Stimulated activated CD4-positive, alpha-beta T cell treated with anti-CD3 and anti-CD28 coated beads, Interleukin-12 subunit alpha, Interleukin-12 subunit beta, amount 100 ng/mL, for 48 hours (primary cell): ENCODE results near the gene OGFR.

ENCODE experiments used
- DNase-seq, 3 donors: peaks; one replicate each; pipeline ENCODE4 v3.0.0-alpha.2; 2020; ENCODE audit warnings: low read depth in 2 of 3, low spot score in 1 of 3

OGFR gene

DNA sequence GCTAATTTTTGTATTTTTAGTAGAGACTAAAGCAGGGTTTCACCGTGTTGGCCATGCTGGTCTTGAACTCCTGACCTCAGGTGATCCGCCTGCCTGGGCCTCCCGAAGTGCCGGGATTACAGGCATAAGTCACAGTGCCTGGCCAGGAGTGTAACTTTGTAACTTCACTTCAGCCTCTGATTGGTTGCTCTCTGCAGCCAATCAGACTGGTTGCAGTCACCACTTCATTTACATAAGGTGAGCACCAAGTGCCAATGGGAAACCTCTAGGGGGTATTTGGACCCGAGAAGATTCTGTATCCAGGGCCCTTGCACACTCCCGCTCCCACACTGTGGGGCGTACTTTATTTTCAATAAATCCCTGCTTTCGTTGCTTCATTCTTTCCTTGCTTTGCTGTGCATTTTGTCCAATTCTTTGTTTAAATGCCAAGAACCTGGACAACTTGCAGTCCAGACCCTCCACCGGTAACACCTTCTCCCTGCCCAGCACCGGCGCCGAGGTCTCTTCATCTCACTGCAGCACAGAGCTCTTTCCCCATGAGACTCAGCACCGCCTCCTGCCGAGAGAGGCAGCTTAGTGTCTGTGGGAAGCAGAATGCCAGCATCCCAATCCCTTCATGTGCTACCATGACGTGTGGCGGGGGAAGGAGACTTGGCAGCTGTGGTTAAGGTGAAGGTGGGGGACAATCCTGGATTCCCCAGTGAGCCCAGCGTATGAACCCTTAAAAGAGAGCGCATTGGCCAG lies 22.3 kb upstream of the OGFR start:
- DNase-seq: no peak

DNA sequence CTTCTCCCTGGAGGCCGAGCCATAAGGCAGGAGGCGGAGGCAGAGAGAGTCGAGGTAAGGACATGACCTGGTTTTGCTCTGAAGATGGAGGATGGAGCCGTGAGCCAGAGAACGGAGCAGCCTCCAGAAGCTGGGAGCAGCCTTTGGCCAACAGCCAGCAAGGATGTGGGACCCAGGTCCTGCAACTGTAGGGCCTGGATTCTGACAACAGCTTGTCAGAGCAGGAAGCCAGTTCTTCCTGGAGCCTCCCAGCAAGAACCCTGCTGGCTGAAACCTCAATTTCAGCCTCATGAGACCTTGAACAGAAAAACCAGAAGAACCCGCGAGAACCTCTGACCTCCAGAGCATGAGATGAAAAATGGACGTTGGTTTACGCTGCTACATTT lies 21.7 kb upstream of the OGFR start:
- DNase-seq: no peak

DNA sequence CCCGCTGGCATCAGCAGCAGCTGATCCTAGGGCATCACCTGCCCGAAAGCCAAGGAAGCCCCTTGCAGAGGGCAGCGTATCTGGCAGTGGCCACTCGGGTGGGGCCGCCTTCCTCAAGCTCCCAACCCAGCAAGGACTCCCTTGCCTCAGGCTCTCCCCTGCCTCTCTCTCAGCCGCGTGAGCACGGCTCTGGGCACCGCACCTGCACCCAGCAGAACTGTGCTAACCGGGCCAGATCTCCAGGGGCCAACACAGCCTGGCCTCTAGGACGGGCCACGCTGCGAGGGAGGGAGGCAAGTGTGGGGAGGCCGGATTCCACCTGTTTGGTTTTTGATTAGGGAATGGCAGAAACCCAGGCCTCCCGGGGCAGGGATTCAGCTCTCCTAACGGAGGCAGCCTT lies 20.1 kb upstream of the OGFR start:
- no peak for DNase-seq

DNA sequence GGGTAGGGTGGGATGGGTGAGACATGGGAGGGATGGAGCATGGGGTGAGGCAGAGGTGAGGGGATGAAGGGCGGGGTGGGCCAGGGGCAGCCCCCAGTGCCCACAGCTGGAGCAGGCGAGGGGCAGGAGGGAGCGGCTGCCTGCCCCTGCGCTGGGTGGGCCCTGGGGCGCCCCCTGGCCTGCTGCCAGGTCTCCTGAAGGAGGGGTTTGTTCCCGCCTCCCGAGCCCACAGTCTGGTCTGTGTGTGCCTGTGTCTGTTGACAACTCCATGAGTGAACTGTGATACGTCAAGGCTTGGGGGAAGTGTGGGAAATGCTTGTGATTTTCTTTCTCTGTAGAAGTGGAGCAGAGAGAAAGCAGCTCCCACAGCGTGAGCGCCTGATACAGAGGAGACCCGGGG lies 19.2 kb upstream of the OGFR start:
- no peak for DNase-seq

DNA sequence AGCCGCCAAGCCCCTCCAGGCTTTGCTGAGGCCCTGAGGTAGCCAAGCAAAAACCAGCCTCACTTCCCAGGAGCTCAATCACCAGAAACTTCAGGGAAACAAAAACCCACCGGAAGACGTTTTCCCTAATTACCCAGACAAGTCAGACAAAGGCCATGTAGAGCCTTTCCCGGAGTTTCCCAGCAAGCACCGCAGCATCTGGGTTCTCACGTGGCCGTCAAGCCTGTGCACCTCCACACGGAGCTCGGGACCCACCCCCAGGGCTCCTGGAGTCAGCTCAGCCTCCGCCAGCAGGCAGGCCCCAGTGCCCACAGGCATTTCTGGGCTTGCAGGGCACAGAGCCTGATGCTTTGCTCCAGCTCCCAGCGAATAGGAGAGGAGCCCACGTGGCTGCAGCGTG lies 18.5 kb upstream of the OGFR start:
- no peak for DNase-seq

DNA sequence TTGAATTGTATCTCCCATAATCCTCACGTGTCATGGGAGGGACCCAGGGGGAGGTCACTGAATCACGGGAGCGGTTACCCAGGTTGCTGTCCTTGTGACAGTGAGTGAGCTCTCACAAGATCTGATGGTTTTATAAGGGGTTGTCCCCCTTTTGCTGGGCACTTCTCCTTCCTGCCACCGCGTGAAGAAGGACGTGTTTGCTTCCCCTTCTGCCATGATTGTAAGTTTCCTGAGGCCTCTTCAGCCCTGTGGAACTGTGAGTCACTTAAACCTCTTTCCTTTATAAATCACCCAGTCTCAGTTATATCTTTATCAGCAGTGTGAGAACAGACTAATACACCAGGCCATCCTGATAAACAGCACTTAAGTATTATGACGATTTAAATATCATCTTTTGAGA lies 17.3 kb upstream of the OGFR start:
- DNase-seq: no peak

DNA sequence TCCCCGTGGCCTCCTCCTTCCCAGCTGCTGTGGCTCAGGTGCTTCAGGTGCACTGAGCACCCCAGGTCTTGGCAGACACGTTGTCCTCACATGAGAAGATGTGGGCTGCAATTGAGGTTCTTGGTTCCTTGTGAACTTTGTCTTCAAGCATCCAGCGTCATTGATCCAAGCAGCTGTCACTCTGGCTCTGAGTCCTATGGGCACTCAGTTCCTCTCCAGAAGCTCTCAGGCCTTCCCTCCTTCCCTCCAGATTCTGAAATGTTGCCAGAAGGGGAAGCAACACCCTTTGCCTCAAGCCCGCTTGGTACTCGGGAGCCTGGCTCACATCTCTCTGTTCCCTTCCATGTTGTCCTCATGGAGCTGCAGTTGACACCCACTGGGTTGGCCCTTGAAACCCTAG lies 16.8 kb upstream of the OGFR start:
- no peak for DNase-seq

DNA sequence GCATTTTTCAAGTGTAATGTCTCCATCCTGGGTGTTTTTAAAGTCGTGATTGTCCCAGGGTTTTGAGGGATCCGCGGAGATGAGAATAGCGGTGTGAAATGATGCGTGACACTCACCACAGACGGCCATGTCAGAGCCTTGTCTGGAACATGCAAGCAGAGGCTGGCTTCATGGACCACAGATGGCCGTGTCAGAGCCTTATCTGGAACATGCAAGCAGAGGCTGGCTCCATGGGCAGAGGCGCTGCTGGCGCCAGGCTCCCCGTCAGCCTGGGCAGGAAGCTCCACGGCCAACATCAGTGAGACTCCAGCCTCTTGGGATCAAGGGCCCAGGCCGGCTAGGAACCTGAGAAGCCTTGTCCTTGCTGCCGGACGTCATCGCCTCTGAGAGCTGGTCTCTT lies 16.0 kb upstream of the OGFR start:
- DNase-seq: no peak

DNA sequence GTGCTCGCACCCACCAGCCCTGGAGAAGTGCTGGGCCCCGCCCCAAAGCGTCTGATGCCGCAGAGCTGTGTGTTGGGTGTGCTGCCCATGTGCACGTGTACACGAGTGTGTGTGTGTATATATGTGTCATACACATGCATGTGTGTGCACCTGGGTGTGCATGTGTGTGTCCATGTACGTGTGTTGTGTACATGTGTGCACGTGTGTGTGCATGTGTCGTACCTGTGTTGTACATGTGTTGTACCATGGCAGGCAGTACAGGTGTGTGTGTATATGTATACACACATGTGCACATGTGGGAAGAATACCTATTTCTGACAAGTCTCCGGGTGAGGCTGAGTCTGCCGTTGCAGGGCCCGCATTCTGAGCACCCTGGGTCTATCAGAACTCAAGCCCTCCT lies 14.6 kb upstream of the OGFR start:
- DNase-seq: no peak

DNA sequence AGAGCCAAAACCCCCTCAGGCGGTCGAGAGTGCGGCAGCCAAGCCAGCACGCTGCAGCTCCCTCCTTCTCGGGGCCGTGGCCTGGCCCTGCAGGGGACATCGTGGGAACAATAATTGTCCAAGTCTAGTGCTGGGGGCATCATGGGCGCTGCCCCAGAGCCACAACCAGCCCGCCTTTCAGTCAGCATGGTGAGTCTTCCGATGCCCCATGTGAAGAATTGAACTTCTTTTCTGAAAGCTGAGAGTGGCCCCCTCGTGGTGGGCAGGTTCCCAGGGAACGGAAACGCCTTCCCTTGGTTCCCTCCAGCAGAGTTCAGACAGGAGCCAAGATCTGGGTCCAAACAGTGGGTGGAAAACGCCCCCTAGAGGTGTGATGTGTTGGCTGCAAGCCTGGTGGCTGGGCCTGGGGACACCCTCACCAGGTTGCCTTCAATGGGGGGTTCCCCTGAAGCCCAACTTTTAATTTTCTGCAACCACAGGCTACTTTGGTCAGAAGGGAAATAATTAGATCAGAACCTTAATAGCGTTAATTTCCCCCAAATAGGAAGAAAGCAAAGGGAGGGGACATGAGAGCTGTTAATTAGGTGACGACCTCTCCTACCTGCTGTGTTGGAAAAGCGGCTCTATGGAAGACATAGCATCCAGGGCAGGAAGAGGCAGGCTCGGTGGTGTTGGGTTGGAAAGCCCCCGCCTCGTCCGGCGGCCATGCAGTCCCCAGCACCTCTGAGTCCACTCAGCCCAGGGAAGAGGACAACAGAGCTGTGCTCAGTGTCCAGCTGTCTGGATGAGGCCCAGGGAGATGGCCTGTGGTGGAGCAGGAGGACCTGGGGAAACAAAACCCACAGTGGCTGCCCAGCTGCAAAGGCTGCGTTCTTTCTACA lies 13.1 kb upstream of the OGFR start:
- peak; percentile 61 to 82 (median 68) for DNase-seq

DNA sequence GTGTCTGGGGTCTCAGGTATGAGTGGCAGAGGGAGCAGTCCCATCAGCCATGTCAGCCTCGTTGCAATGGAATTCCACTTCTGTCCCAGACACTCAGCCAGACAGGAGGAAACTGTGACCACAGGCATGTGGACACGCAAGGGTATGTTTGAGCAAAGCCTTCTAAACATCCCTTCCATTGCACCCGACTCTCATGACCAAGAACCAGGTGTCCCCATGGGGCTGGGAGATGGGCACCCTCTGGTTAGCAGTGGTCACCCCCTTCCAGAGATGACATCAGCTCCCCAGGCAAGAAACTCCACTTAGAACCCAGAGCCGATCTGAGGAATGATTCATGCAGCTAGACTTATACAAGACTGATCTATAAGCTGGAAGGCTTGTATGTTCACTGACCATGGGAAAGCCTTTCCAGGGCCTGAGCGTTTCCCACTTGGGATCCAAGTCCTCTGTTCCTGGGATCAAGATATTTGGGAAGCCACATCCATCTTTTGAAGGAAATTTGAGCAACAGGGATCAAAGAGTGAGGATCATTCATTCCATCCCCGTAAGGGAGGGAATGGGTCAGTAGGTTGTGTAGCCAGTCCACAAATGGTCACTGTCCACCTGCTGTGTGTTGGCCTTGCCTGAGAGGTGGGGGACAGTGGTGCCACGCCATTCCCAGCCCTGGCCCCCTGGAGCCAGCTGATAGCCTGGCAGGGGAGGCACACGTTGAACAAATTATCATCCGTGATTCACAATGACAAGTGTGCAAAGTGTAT lies 12.3 kb upstream of the OGFR start:
- no peak for DNase-seq

DNA sequence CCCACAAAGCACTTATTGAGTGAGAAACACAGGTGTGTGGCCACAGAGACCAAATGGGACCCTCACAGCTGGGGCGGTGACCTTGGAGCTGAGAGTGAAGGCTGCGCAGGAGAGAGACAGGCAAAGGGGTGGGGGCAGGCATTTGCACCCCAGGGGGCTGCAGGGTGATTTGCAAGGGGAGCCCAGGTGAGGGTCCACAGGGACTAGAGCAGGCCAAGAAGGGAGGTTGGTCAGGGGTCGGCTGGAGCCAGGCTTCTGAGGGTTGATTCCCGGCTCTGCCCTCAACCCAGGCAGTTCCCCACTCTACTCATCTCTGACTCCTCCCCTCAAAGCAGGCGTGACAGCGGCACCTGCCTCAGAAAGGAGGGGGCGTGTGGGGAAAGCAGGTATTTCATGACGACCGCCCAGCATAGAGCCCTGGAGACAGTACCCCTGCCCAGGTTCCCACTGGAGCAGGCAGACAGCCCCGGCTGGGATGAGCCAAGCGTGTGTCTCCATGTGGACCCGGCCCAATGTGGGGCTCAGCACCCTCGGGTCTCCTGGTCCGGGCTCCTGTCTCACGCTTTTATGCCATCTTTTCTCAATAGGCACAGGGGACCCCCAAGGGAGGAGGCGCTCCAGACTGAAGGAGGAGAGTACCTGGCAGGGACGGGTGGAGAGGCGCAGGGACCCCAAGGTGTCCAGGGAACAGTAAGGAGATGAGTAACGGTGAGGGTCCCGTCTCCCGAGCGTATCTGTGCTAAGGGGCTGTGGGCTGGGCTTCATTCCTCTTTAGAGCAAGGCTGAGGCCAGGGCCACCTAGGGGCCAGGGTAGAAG lies 11.5 kb upstream of the OGFR start:
- no peak for DNase-seq

DNA sequence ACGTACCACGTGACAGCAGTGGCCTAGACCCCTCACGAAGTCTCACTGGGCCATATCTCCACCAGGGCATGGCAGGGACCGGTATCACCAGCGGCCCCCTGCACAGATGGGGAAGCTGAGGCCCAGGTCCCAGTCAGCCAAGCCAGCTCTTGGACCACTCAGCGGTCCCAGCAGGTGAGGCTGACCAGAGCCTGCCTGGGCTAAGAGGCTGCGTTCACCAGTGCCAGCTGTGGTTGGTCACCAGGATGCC lies 11.0 kb upstream of the OGFR start:
- DNase-seq: no peak

DNA sequence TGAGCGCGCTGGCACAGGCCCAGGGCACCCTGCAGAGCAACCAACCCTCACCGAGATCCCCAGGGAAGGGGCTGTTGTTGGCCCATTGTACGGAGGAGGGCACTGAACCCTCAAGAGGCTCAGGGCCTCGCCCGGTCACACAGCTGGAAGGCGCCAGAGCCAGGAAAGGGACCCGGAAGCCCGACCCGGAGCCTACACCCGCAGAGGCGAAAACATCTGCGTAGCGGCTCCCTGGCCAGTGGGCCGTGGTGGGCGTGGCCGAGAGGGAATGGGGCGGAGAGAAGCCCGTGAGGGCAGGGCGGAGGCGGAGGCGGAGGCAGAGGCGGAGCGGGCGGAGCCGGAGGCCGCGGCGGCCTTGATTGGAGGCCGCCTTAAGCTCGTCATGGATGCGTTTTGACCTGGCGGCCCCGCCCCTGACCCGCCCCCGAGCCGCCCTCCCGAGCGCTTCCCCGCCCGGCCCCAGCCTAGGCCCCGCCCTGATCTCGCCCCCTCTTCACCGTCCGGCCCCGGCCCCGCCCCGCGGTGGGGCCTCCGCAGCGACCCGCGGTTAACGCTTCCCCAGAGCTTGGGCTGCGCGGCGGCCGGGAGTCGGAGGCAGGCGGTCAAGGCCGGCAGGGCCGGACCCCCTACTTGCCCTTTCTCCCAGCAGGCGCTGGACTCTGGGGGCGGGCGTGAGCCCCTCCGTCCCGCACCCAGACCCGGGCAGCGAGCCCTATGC lies 10.5 kb upstream of the OGFR start:
- DNase-seq: peak; percentile 89 to 96 (median 95)

DNA sequence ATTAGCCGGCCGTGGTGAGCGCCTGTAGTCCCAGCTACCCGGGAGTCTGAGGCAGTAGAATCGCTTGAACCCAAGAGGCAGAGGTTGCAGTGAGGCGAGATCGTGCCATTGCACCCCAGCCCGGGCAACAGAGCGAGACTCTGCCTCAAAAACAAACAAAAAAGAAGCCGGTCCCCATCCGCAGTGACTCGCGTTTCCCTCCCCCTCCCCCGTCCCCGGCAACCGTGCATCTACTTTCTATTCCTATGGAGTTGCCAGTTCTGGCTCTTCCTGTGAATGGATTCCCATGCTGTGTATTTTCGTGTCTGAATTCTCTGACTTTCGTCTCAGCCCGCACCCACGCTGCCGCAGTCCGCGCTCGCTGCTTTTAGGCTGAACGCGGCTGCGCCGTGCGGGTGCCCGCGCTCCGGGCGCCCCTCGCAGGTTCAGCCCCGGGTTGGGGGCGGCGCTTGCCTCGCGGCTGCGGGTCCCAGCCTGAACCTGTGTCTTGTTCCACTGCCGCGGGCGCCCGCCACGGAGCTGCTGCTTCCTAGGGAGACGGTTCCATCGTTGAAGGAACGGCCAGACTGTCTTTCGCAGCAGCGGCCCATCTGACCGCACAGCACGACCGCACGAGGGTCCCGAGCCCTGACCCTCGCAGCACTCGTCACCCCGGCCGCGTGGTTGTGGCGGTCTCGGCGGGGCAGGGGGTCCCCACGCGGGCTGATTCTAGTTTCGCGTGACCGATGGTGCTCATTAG lies 9.4 kb upstream of the OGFR start:
- peak; percentile 40 to 63 (median 45) for DNase-seq

DNA sequence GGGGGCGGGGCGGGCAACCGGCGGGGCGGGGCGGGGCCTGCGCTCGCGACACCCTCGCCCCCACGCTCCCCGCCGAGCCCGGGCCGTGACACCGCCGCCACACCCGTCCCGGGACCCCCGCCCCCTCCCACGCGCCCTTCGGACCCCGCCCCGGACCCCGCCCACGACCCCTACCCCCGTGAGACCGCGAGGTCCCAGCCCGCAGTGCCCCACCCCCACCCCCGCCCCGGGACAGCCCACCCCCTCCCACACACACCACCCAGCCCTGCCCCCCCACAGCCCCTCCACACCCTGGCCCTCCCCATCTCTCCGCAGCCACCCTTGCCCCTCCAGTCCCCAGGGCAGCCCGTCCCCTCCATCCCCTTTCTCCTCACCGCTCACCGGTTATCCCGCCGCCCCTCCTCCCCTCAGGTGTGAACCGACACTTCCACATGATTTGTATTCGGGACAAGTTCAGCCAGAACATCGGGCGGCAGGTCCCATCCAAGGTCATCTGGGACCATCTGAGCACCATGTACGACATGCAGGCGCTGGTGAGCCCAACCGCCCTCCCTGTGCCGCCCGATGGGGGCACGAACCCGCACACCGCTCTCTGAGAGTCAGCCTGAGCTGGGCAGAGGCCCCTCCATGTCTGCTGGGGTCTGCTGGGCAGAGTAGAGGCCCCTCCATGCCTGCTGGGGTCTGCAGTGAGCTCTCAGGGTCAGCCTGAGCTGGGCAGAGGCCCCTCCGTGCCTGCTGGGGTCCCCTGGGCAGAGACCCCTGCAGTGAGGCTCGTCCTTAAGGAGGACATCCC lies 7.7 kb upstream of the OGFR start:
- DNase-seq: no peak

DNA sequence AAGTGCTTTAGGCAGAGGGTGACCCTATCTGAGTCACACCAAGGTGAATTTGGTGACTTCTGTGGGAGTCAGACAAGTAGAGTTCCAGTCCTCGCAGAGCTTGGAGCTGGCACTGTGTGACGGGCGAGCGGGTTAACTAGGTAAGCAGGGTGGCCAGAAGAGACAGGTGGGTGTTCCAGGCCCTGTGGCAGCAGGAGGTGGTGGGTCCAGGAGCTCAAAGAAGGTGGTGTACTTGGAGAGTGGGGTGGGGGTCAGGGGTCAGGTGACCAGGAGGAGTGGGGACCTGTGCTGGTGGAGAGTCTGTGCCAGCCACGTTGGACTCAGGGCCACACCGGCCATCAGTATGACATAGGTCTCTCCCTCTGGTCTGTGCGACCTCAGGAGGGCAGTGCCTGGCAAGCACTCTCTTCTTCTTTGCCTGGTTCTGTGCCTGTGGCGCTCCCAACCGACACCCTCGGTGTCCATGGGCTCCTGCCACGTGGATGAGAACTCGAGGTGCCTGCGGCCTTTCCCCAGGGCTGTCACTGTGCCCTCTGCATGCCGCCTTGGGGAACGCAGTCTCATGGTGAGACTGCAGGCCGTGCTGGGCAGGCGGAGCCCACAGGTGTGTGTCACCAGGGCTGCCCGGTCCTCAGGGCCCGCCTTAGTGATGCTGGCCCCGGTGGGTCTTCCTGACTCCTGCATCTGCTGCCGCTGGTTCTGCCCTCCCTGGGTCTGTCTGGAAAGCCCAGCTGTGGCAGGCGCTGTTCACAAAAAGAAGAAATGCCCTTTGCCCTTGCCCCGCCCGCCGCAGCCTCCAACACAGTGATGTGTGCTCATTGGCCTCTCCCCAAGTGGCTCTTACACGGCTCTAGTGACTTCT lies 6.7 kb upstream of the OGFR start:
- no peak for DNase-seq

DNA sequence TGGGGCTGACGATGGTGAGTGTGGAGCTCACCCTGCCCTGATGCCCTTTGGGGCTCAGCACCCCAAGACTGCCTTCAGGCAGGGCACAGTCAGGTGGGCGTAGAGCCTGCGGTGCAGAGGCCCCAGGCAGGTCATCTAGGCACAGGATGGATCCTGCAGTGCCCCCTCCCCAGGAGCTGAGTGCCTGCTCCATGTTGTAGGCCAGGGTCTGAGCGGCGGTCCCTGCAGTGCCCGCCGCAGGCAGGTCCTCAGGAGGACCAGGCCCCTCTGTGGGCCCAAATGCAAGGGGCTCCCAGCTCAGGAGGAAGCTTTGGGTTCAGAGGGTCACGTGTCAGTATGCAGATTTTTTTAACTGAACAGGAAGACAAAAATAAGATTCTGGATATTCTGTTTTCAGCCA lies 5.6 kb upstream of the OGFR start:
- DNase-seq: no peak
